ENCODE results near the gene MCF2L2. TPM values are rescaled to one million over a fixed set of nuclear protein-coding genes. Genes with fewer than 3 reads are reported as not detected.

MCF2L2 gene
- total and polyA plus RNA-seq, 2 of the 13 experiments (the other 11 are each of a cell fraction or from before 2014, with no cell fraction given) = not detected

- no TSS peak for BruUV-seq (replicated peaks)
- H4K20me1 ChIP-seq (ENCODE audit: insufficient read depth, low read length) = no peaks in the 10 kb centered on the region
- no peak for DNase-seq (ENCODE audit: low spot score)
- in situ Hi-C loops (cut with HindIII; ENCODE audit: extremely low pct_ligation_motif_present, low pct_unique_long_range_greater_than_20kb) (no loop called here), intact Hi-C loops (cut with micrococcal nuclease; ENCODE audit: unreplicated experiment) (no loop called here)
- peaks cover 0 to 6% of the 10 kb centered on the region in 2 experiments; a peak in 1 of 5 replicates for H3K27me3 ChIP-seq (ENCODE audit: control insufficient read depth in 1 of 2, insufficient read depth in 2 of 2, low read length in 2 of 2)
- no peaks in the 10 kb centered on the region for H3K36me3 ChIP-seq (replicated peaks in 1 of 2; ENCODE audit: control insufficient read depth in 1 of 2, insufficient read depth in 2 of 2, low read length in 2 of 2)
- ATAC-seq = no peak
- FAIRE-seq = no peak
- ChIA-PET POLR2A (no interaction called here), CTCF (ENCODE audit: low intra/inter-chr PET ratio, low total read pairs) (no interaction called here)
- 0% methylated on average over 3 of the region's 3 CpGs for WGBS (ENCODE audit: low lambda C conversion rate)
- no peak overlapping the region for H3K4me3 ChIP-seq (replicated peaks in 1 of 3; ENCODE audit: insufficient read depth in 1 of 3, low read depth in 2 of 3, low read length in 3 of 3)
- no peaks in the 10 kb centered on the region for H3K4me1 ChIP-seq (ENCODE audit: insufficient read depth, low read length)
- no peak overlapping the region for H2AFZ ChIP-seq (ENCODE audit: low read length)
- H3K9me3 ChIP-seq (ENCODE audit: low read length) = no peaks in the 10 kb centered on the region
- TF ChIP-seq ETV5 (CRISPR knock-in tag; IDR thresholded peaks at IDR 0.05; ENCODE audit: borderline replicate concordance) (no peak), SALL1 (CRISPR knock-in tag; IDR thresholded peaks at IDR 0.05) (no peak), ZMAT5 (CRISPR knock-in tag; IDR thresholded peaks at IDR 0.05; ENCODE audit: borderline replicate concordance, low read depth) (no peak), MEIS2 (CRISPR knock-in tag; IDR thresholded peaks at IDR 0.05) (no peak), SIX1 (CRISPR knock-in tag; IDR thresholded peaks at IDR 0.05; ENCODE audit: borderline replicate concordance) (no peak), REPIN1 (CRISPR knock-in tag; IDR thresholded peaks at IDR 0.05; ENCODE audit: borderline replicate concordance, low read depth) (no peak), ZEB1 (IDR thresholded peaks at IDR 0.05; ENCODE audit: insufficient replicate concordance, low read depth) (no peak), ZNF441 (CRISPR knock-in tag; IDR thresholded peaks at IDR 0.05; ENCODE audit: borderline replicate concordance) (no peak), PAF1 (CRISPR knock-in tag; IDR thresholded peaks at IDR 0.05) (no peak), BCLAF1 (IDR thresholded peaks at IDR 0.05) (no peak), ZMYM2 (CRISPR knock-in tag; IDR thresholded peaks at IDR 0.05) (no peak), KDM4B (CRISPR knock-in tag; IDR thresholded peaks at IDR 0.05) (no peak), NRL (CRISPR knock-in tag; IDR thresholded peaks at IDR 0.05; ENCODE audit: borderline replicate concordance) (no peak), TCF12 (IDR thresholded peaks at IDR 0.05) (no peak), TCF12 (CRISPR knock-in tag; IDR thresholded peaks at IDR 0.05) (no peak)
- no peak overlapping the region for H3K27ac ChIP-seq (ENCODE audit: extremely low read length, insufficient read depth, low read length)
- H3K79me2 ChIP-seq (ENCODE audit: insufficient read depth, low read length) = no peaks in the 10 kb centered on the region
- H3K4me2 ChIP-seq (ENCODE audit: low read depth, low read length) = no peak overlapping the region
- H3K9ac ChIP-seq (ENCODE audit: insufficient read depth, low read depth, low read length) = no peak overlapping the region
These were observed 46.8 kb upstream of the MCF2L2 start for GRCh38 chr3:183475016-183475763.

Measured in HepG2 (cell line).